NCI-H1930 (cell line): ENCODE data around the gene CWC25.
A peak's percentile ranks its signal among the peaks of the same experiment; 100 is the strongest.
"Not testable (repeated sequence)": the region's sequence is repeated elsewhere in the genome, so short reads cannot be mapped to it uniquely, and the experiment has no call there.

Experiments
- DNase-seq, 2 experiments: peaks; one replicate each; lab custom pipeline; 2025; lab: John Stamatoyannopoulos, UW

Gene CWC25

GRCh38 chr17:38852771-38853291 is 27.7 kb upstream of the CWC25 start:
- no peak for DNase-seq

GRCh38 chr17:38851434-38851833 is 26.3 kb upstream of the CWC25 start:
- DNase-seq, result no peak

- DNase-seq, result no peak
These were observed 25.3 kb upstream of the CWC25 start for GRCh38 chr17:38850374-38850773.

GRCh38 chr17:38848939-38849605 is 24.0 kb upstream of the CWC25 start:
- no peak for DNase-seq

GRCh38 chr17:38848557-38848891 is 23.4 kb upstream of the CWC25 start:
- DNase-seq, result no peak

- DNase-seq, result no peak
These were observed 19.2 kb upstream of the CWC25 start for GRCh38 chr17:38844261-38844757.

- no peak for DNase-seq
These were observed 684 bp upstream of the CWC25 start for GRCh38 chr17:38825762-38826247.

- DNase-seq, result no peak
These were observed 9.4 kb downstream of the CWC25 start for GRCh38 chr17:38815576-38816193.

- DNase-seq, result no peak
These were observed 15.3 kb downstream of the CWC25 start for GRCh38 chr17:38809828-38810227.

- DNase-seq, result no peak
These were observed 24.8 kb downstream of the CWC25 start for GRCh38 chr17:38800237-38800760.

GRCh38 chr17:38799501-38800236 is 25.5 kb downstream of the CWC25 start, which contains the start of gene PIP4K2B:
Gene PIP4K2B, minus strand, starts transcription at chr17:38799556. Its CDS starts 132 bp downstream, at chr17:38799424.
- DNase-seq, result peak; percentile 96 to 97

- peak in 1 of 2 experiments; percentile 51 for DNase-seq
These were observed 26.3 kb downstream of the CWC25 start for GRCh38 chr17:38798614-38799500.

- no peak for DNase-seq
These were observed 27.3 kb downstream of the CWC25 start for GRCh38 chr17:38797828-38798227.

GRCh38 chr17:38797158-38797490 is 28.0 kb downstream of the CWC25 start:
- DNase-seq, result no peak

GRCh38 chr17:38796451-38797157 is 28.5 kb downstream of the CWC25 start:
- DNase-seq, result no peak

GRCh38 chr17:38794221-38794620 is 30.9 kb downstream of the CWC25 start:
- DNase-seq, result no peak

- no peak for DNase-seq
These were observed 34.0 kb downstream of the CWC25 start for GRCh38 chr17:38791162-38791561.

GRCh38 chr17:38790148-38790707 is 34.9 kb downstream of the CWC25 start:
- DNase-seq, result not testable (repeated sequence)

GRCh38 chr17:38789185-38789584 is 35.9 kb downstream of the CWC25 start:
- no peak for DNase-seq

- DNase-seq, result not testable (repeated sequence)
These were observed 37.1 kb downstream of the CWC25 start for GRCh38 chr17:38787999-38788398.
